Upper lobe of left lung (tissue), 6 donors: Measurements from ENCODE around the gene SPRYD7. TPM values are rescaled to one million over a fixed set of nuclear protein-coding genes. Genes with fewer than 3 reads are reported as not detected.

Source experiments
- ATAC-seq, 2 donors: fragments of 200-7000 bp; cut with Tn5 transposase; one replicate each; pipeline ENCODE4 v1.9.1; 2022; ENCODE audit warnings: mild to moderate bottlenecking in 2 of 2, moderate library complexity in 2 of 2; ENCODE audit not compliant: low FRiP score in 2 of 2
- DNase-seq, 2 donors: peaks; one replicate each; pipeline ENCODE4 v3.0.0-alpha.2; 2019 to 2020
- H3K27ac ChIP-seq, 4 donors: fragments of 200-600 bp; sonication (generic); one replicate each; pipeline ENCODE4 v1.5.1; 2016 to 2019
- H3K27me3 ChIP-seq, 4 donors: fragments of 200-600 bp; sonication (generic); one replicate each; pipeline ENCODE4 v1.5.1; 2017 to 2019
- H3K36me3 ChIP-seq, 4 donors: fragments of 200-600 bp; sonication (generic); one replicate each; pipeline ENCODE4 v1.5.1; 2016 to 2019
- H3K4me1 ChIP-seq, 4 donors: fragments of 200-600 bp; sonication (generic); one replicate each; pipeline ENCODE4 v1.5.1; 2018 to 2019
- H3K4me3 ChIP-seq, 4 donors: fragments of 200-600 bp; sonication (generic); one replicate each; pipeline ENCODE4 v1.5.1; 2017 to 2019; ENCODE audit warnings: mild to moderate bottlenecking in 2 of 4, moderate library complexity in 1 of 4
- H3K9me3 ChIP-seq, 4 donors: fragments of 200-600 bp; sonication (generic); one replicate each; pipeline ENCODE4 v1.5.1; 2018 to 2019
- CTCF ChIP-seq, 6 experiments: fragments of 450-650 bp in 4 of 6; fragments of 200-600 bp in 2 of 6; sonication (generic) in 2 of 6; IDR thresholded peaks; one replicate each; pipeline ENCODE4 v1.5.1; 2016 to 2019; ENCODE audit warnings: antibody characterized with exemption in 6 of 6
- EP300 ChIP-seq, 4 donors: sonication (generic); formaldehyde crosslinking; IDR thresholded peaks; one replicate each; pipeline ENCODE4 v1.5.1; 2017; ENCODE audit warnings: antibody characterized with exemption in 4 of 4, control low read depth in 2 of 4
- POLR2A ChIP-seq, 4 donors: fragments of 450-650 bp; IDR thresholded peaks; one replicate each; pipeline ENCODE4 v1.5.1; 2016 to 2017; ENCODE audit warnings: antibody characterized with exemption in 4 of 4, mild to moderate bottlenecking in 2 of 4
- POLR2AphosphoS5 ChIP-seq, 2 donors: sonication (generic); formaldehyde crosslinking; IDR thresholded peaks; one replicate each; pipeline ENCODE4 v1.5.1; 2017; ENCODE audit warnings: antibody characterized with exemption in 2 of 2
- WGBS, 2 donors: methylation state at CpG; one replicate each; pipeline ENCODE4 v1.1.5; 2017 to 2018; 5-methylcytosine and 5-hydroxymethylcytosine counted together
- total RNA-seq, 6 donors: library from RNA; depleted of rRNA in 4 of 6; stranded (reverse); fragments of >200 nt in 4 of 6; gene quantifications; one replicate each; pipeline versions ENCODE4 v1.1.0 to v1.2.1, GENCODE V29; 2016 to 2021
- donor health status: DM: no; HTN: no; CAD: no; lungs with moderate emphysema.
- donor health status: DM: no; HTN: yes; CAD: no; lungs with severe emphysema.

SPRYD7 gene
- total RNA-seq, 6 donors from 2014 or later: 9.4 to 29.2 (median 11.5) TPM

- no peak overlapping the region for H3K27ac ChIP-seq
- DNase-seq (no peak), ATAC-seq (no peak)
- no peaks in the 10 kb centered on the region for H3K27me3 ChIP-seq
- no peaks in the 10 kb centered on the region for H3K9me3 ChIP-seq
- no peak overlapping the region for H3K4me3 ChIP-seq
- H3K4me1 ChIP-seq: no peaks in the 10 kb centered on the region
- peaks cover 0 to 68% (median 26%) of the 10 kb centered on the region in 4 donors for H3K36me3 ChIP-seq
- WGBS, 2 donors: 94 to 95% methylated on average over 1 of the region's 1 CpG
- TF ChIP-seq POLR2A (IDR thresholded peaks at IDR 0.05) (no peak), POLR2AphosphoS5 (IDR thresholded peaks at IDR 0.05) (no peak), CTCF (IDR thresholded peaks at IDR 0.05) (no peak), EP300 (IDR thresholded peaks at IDR 0.05) (no peak)
These were observed 21.2 kb downstream of the SPRYD7 start for GRCh38 chr13:49914947-49915346.

- no peaks in the 10 kb centered on the region for H3K27me3 ChIP-seq
- H3K27ac ChIP-seq: no peak overlapping the region
- H3K9me3 ChIP-seq: no peaks in the 10 kb centered on the region
- TF ChIP-seq POLR2AphosphoS5 (IDR thresholded peaks at IDR 0.05) (no peak), CTCF (IDR thresholded peaks at IDR 0.05) (no peak), POLR2A (IDR thresholded peaks at IDR 0.05) (no peak), EP300 (IDR thresholded peaks at IDR 0.05) (no peak)
- WGBS, 2 donors: 84 to 87% methylated on average over 5 of the region's 5 CpGs
- no peak for ATAC-seq
- H3K4me3 ChIP-seq: no peak overlapping the region
- no peak for DNase-seq
- H3K4me1 ChIP-seq: no peaks in the 10 kb centered on the region
- peaks cover 0 to 16% (median 8%) of the 10 kb centered on the region in 4 donors for H3K36me3 ChIP-seq
These were observed 27.5 kb downstream of the SPRYD7 start for GRCh38 chr13:49908637-49909036.

GRCh38 chr13:49904729-49905456 lies 31.2 kb downstream of the SPRYD7 start:
- Histone ChIP-seq H3K36me3 (no peaks in the 10 kb centered on the region), H3K4me3 (no peak overlapping the region), H3K27ac (no peak overlapping the region), H3K27me3 (no peaks in the 10 kb centered on the region), H3K9me3 (no peaks in the 10 kb centered on the region), H3K4me1 (no peaks in the 10 kb centered on the region)
- ATAC-seq (no peak), DNase-seq (no peak)
- WGBS, 2 donors: 86 to 94% methylated on average over 5 of the region's 5 CpGs
- TF ChIP-seq POLR2A (IDR thresholded peaks at IDR 0.05) (no peak), CTCF (IDR thresholded peaks at IDR 0.05) (no peak), EP300 (IDR thresholded peaks at IDR 0.05) (no peak), POLR2AphosphoS5 (IDR thresholded peaks at IDR 0.05) (no peak)

- Histone ChIP-seq H3K36me3 (no peaks in the 10 kb centered on the region), H3K4me3 (no peak overlapping the region), H3K27me3 (no peaks in the 10 kb centered on the region), H3K27ac (no peak overlapping the region), H3K4me1 (no peaks in the 10 kb centered on the region), H3K9me3 (no peaks in the 10 kb centered on the region)
- no peak for TF ChIP-seq EP300 (IDR thresholded peaks at IDR 0.05)
- TF ChIP-seq POLR2AphosphoS5 (IDR thresholded peaks at IDR 0.05): no peak
- TF ChIP-seq POLR2A (IDR thresholded peaks at IDR 0.05): no peak
- no peak for TF ChIP-seq CTCF (IDR thresholded peaks at IDR 0.05)
- ATAC-seq (no peak), DNase-seq (peak in 1 of 2 donors; percentile 36)
- WGBS, 2 donors: 81 to 85% methylated on average over 8 of the region's 8 CpGs
These were observed 37.3 kb downstream of the SPRYD7 start for GRCh38 chr13:49898792-49899191.

GRCh38 chr13:49897713-49898112 lies 38.4 kb downstream of the SPRYD7 start:
- H3K4me1 ChIP-seq: no peaks in the 10 kb centered on the region
- no peaks in the 10 kb centered on the region for H3K36me3 ChIP-seq
- H3K4me3 ChIP-seq: no peak overlapping the region
- ATAC-seq (no peak), DNase-seq (no peak)
- H3K9me3 ChIP-seq: no peaks in the 10 kb centered on the region
- TF ChIP-seq POLR2A (IDR thresholded peaks at IDR 0.05): no peak
- no peak for TF ChIP-seq CTCF (IDR thresholded peaks at IDR 0.05)
- TF ChIP-seq EP300 (IDR thresholded peaks at IDR 0.05): no peak
- no peak for TF ChIP-seq POLR2AphosphoS5 (IDR thresholded peaks at IDR 0.05)
- H3K27me3 ChIP-seq: no peaks in the 10 kb centered on the region
- WGBS, 2 donors: 85 to 96% methylated on average over 3 of the region's 3 CpGs
- H3K27ac ChIP-seq: no peak overlapping the region
